CD4-positive, alpha-beta T cell treated with Interleukin-6 for 4 hours (primary cell): ENCODE measurements around the gene GALK2.

Source experiments
- DNase-seq: peaks from one replicate; pipeline ENCODE4 v3.0.0-alpha.2; 2020; ENCODE audit warnings: mixed read lengths

GALK2 gene

DNA sequence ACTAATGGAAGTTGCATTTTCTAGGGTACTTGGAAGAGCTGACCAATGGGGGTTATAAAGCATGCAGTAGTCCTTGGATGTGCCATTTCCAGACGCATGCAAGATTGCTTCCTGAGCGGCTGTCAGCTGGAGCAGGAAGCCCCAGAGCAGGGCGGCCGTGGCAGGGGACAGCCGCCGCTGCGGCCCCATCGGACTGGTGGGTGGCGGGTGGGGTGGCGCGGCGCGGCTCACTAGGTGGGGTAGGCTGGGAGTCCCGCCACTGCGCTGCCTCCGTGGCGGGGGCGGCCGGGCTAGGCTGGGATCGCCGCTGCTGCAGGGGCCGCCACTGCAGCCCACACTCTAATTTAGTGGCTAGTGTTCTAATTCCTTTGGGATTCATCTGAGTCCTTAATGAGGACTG lies 196.4 kb downstream of the GALK2 start:
- DNase-seq: no peak

DNA sequence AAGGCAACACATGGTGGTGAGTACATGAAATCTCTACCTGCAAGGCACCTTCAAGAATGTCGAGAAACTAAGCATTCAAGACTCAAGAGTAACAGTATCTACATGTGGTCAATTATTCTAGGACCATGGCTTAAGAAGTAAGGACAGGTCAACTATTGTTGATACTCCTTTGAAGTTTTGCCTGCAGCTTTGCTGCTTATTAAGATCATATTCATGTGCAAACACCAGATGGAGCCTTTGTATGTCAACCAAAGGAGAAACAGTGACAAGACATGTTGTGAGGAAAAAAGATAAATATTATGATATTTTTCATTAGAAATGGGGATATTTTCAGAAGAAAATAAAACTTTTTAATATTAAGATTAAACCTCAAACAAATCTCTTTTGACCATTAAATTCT lies 200.7 kb downstream of the GALK2 start:
- no peak for DNase-seq

DNA sequence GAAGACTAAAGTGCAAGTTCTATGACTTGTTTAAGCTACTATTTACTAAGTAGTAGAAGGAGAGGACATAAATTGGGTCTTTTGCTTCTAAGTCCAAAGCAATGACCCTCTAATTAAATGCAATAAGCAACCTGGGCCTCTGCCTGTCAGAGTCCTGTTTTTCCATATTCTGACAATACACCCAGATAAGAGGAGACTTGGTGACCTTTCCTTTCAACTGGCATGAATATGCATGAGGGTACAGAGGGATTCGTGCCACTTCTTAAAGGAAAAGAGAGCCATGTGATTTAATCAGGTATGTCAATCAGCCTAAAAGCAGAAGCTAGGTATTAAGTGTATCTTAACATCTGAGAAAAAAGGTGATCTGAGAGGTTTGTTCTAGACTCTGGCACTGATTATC lies 202.3 kb downstream of the GALK2 start:
- DNase-seq: no peak

GRCh38 chr15:49379996-49380395 lies 209.9 kb downstream of the GALK2 start:
- DNase-seq: no peak

GRCh38 chr15:49380912-49381311 lies 210.9 kb downstream of the GALK2 start:
- DNase-seq: no peak
